Mesenchymal stem cell (in vitro differentiated cells and primary cell): ENCODE data around the gene ZNF276.
"Not testable (repeated sequence)": the region's sequence is repeated elsewhere in the genome, so short reads cannot be mapped to it uniquely, and the experiment has no call there.

Experiments used
- DNase-seq: peaks from one replicate; pipeline ENCODE4 v3.0.0-alpha.2; 2013
- H2AFZ ChIP-seq: one replicate; pipeline ENCODE4 v1.6.1; 2013; ENCODE audit warnings: low read depth, mild to moderate bottlenecking, control low read depth, inconsistent platforms, low read length, moderate library complexity
- H2AK5ac ChIP-seq: 2 replicates; pipeline ENCODE4 v1.6.1; 2013; ENCODE audit warnings: low read length, moderate library complexity, mild to moderate bottlenecking, inconsistent platforms; ENCODE audit not compliant: severe bottlenecking
- H2BK120ac ChIP-seq: one replicate; pipeline ENCODE4 v1.6.1; 2013; ENCODE audit warnings: low read depth, mild to moderate bottlenecking, inconsistent platforms, low read length, moderate library complexity
- H2BK12ac ChIP-seq, 2 experiments: one replicate each; pipeline ENCODE4 v1.6.1; 2013; ENCODE audit warnings: inconsistent platforms in 2 of 2, low read length in 2 of 2, mild to moderate bottlenecking in 2 of 2, moderate library complexity in 2 of 2, control low read depth in 1 of 2
- H2BK15ac ChIP-seq: one replicate; pipeline ENCODE4 v1.6.1; 2013; ENCODE audit warnings: mild to moderate bottlenecking, low read depth, inconsistent platforms; ENCODE audit not compliant: poor library complexity, severe bottlenecking
- H2BK5ac ChIP-seq: 2 replicates; pipeline ENCODE4 v1.6.1; 2013; ENCODE audit warnings: low read depth, mild to moderate bottlenecking, low read length, control low read depth, inconsistent platforms; ENCODE audit not compliant: poor library complexity, severe bottlenecking
- H3K14ac ChIP-seq, 2 experiments: one replicate each; pipeline ENCODE4 v1.6.1; 2013; ENCODE audit warnings: inconsistent platforms in 2 of 2, low read length in 2 of 2, control low read depth in 1 of 2, mild to moderate bottlenecking in 1 of 2, moderate library complexity in 1 of 2
- H3K18ac ChIP-seq, 2 experiments: one replicate each; pipeline ENCODE4 v1.6.1; 2013; ENCODE audit warnings: inconsistent platforms in 2 of 2, low read length in 2 of 2, control low read depth in 1 of 2, low read depth in 1 of 2, mild to moderate bottlenecking in 1 of 2
- H3K23ac ChIP-seq, 2 experiments: one replicate each; pipeline ENCODE4 v1.6.1; 2013; ENCODE audit warnings: inconsistent platforms in 2 of 2, low read length in 2 of 2, mild to moderate bottlenecking in 2 of 2, moderate library complexity in 2 of 2, control low read depth in 1 of 2
- H3K27ac ChIP-seq: 2 replicates; pipeline ENCODE4 v1.5.1; 2013; ENCODE audit warnings: mild to moderate bottlenecking, moderate library complexity, low read length, control low read depth, inconsistent platforms; ENCODE audit not compliant: poor library complexity, severe bottlenecking
- H3K27me3 ChIP-seq, 2 experiments: 2 replicates each; pipeline versions ENCODE4 v1.6.1 to v1.7.0; 2013; ENCODE audit warnings: low read length in 2 of 2, mild to moderate bottlenecking in 2 of 2, moderate library complexity in 2 of 2, control low read depth in 1 of 2, inconsistent platforms in 1 of 2; ENCODE audit not compliant: control insufficient read depth in 1 of 2, insufficient read depth in 1 of 2
- H3K36me3 ChIP-seq, 2 experiments: 2 replicates each; pipeline versions ENCODE4 v1.6.1 to v1.7.0; 2013; ENCODE audit warnings: low read length in 2 of 2, control low read depth in 1 of 2, inconsistent platforms in 1 of 2, low read depth in 1 of 2, mild to moderate bottlenecking in 1 of 2; ENCODE audit not compliant: insufficient read depth in 2 of 2, control insufficient read depth in 1 of 2
- H3K4ac ChIP-seq, 2 experiments: one replicate each; pipeline ENCODE4 v1.6.1; 2013; ENCODE audit warnings: inconsistent platforms in 2 of 2, low read length in 2 of 2, mild to moderate bottlenecking in 2 of 2, moderate library complexity in 2 of 2, control low read depth in 1 of 2, low read depth in 1 of 2
- H3K4me1 ChIP-seq: 2 replicates; pipeline ENCODE4 v1.6.1; 2013; ENCODE audit warnings: low read depth, low read length, control low read depth; ENCODE audit not compliant: control insufficient read depth, insufficient read depth
- H3K4me2 ChIP-seq: 2 replicates; pipeline ENCODE4 v1.6.1; 2013; ENCODE audit warnings: low read length, mild to moderate bottlenecking, inconsistent platforms; ENCODE audit not compliant: poor library complexity, severe bottlenecking
- H3K4me3 ChIP-seq, 2 experiments: 2 replicates each; pipeline versions ENCODE4 v1.5.1 to v1.7.0; 2013; ENCODE audit warnings: low read length in 2 of 2, mild to moderate bottlenecking in 2 of 2, control low read depth in 1 of 2, low read depth in 1 of 2; ENCODE audit not compliant: insufficient read depth in 1 of 2
- H3K79me1 ChIP-seq: replicated peaks from 2 replicates; pipeline ENCODE4 v1.6.1; 2013; ENCODE audit warnings: mild to moderate bottlenecking, control low read depth, low read length, inconsistent platforms; ENCODE audit not compliant: poor library complexity, severe bottlenecking
- H3K9ac ChIP-seq: 2 replicates; pipeline ENCODE4 v1.7.0; 2013; ENCODE audit warnings: mild to moderate bottlenecking, low read length, moderate library complexity
- H3K9me3 ChIP-seq: 2 replicates; pipeline ENCODE4 v1.7.0; 2013; ENCODE audit warnings: mild to moderate bottlenecking, low read length; ENCODE audit not compliant: control insufficient read depth
- H4K8ac ChIP-seq: one replicate; pipeline ENCODE4 v1.6.1; 2013; ENCODE audit warnings: inconsistent platforms, mild to moderate bottlenecking, low read length, moderate library complexity
- H4K91ac ChIP-seq: one replicate; pipeline ENCODE4 v1.6.1; 2013; ENCODE audit warnings: mild to moderate bottlenecking, low read length, inconsistent platforms
- WGBS: methylation state at CpG from one replicate; pipeline ENCODE4 v1.1.7; 2013; ENCODE audit warnings: mixed read lengths; 5-methylcytosine and 5-hydroxymethylcytosine counted together

ZNF276 gene

GRCh38 chr16:89778211-89778610, 56.9 kb downstream of the ZNF276 start:
- H3K4ac ChIP-seq, H3K79me1 ChIP-seq, H3K14ac ChIP-seq, H2AK5ac ChIP-seq, H3K9ac ChIP-seq, H2AFZ ChIP-seq, H3K27ac ChIP-seq, H4K91ac ChIP-seq, H3K4me3 ChIP-seq, H3K9me3 ChIP-seq, H4K8ac ChIP-seq, DNase-seq, H3K23ac ChIP-seq, H3K18ac ChIP-seq, H3K4me1 ChIP-seq, H2BK15ac ChIP-seq, H2BK12ac ChIP-seq, H3K4me2 ChIP-seq, H2BK120ac ChIP-seq, H3K27me3 ChIP-seq, H2BK5ac ChIP-seq: not testable (repeated sequence)
- H3K36me3 ChIP-seq: peaks cover 7 to 28% of the 10 kb centered on the region in 2 experiments
- 100% methylated on average over 4 of the region's 5 CpGs for WGBS

- H3K9ac ChIP-seq: no peak overlapping the region
- H3K4me2 ChIP-seq: no peak overlapping the region
- H3K18ac ChIP-seq: no peak overlapping the region
- no peak overlapping the region for H4K8ac ChIP-seq
- no peak overlapping the region for H2BK12ac ChIP-seq
- H3K36me3 ChIP-seq: peaks cover 3 to 33% of the 10 kb centered on the region in 2 experiments
- H3K4me3 ChIP-seq: peak overlapping the region in 1 of 2 experiments; percentile 22
- H3K79me1 ChIP-seq: peaks cover 3% of the 10 kb centered on the region
- H2BK5ac ChIP-seq: no peak overlapping the region
- H2BK15ac ChIP-seq: no peak overlapping the region
- WGBS: 97% methylated on average over 13 of the region's 13 CpGs
- no peak overlapping the region for H2AK5ac ChIP-seq
- no peaks in the 10 kb centered on the region for H3K27me3 ChIP-seq
- no peak overlapping the region for H2BK120ac ChIP-seq
- H3K14ac ChIP-seq: no peak overlapping the region
- H3K4ac ChIP-seq: no peak overlapping the region
- no peak overlapping the region for H3K23ac ChIP-seq
- no peak overlapping the region for H4K91ac ChIP-seq
- H3K9me3 ChIP-seq: no peaks in the 10 kb centered on the region
- H3K4me1 ChIP-seq: no peaks in the 10 kb centered on the region
- H2AFZ ChIP-seq: peak overlapping the region; percentile 2
- no peak overlapping the region for H3K27ac ChIP-seq
- no peak for DNase-seq
These were observed 58.0 kb downstream of the ZNF276 start for GRCh38 chr16:89779231-89779908.

GRCh38 chr16:89779909-89780305, 58.6 kb downstream of the ZNF276 start:
- Histone ChIP-seq H3K23ac (no peak overlapping the region), H3K36me3 (peaks cover 3 to 38% of the 10 kb centered on the region in 2 experiments), H2BK12ac (no peak overlapping the region), H3K9me3 (no peaks in the 10 kb centered on the region), H3K14ac (no peak overlapping the region), H3K18ac (no peak overlapping the region), H2BK5ac (no peak overlapping the region), H3K9ac (no peak overlapping the region), H3K79me1 (peaks cover 3% of the 10 kb centered on the region), H4K91ac (no peak overlapping the region), H2AFZ (peak overlapping the region; percentile 2), H2BK15ac (no peak overlapping the region), H2BK120ac (no peak overlapping the region), H3K4ac (no peak overlapping the region), H3K27me3 (no peaks in the 10 kb centered on the region), H3K4me2 (no peak overlapping the region), H3K4me3 (peak overlapping the region in 1 of 2 experiments; percentile 22), H4K8ac (no peak overlapping the region), H3K27ac (no peak overlapping the region), H2AK5ac (no peak overlapping the region), H3K4me1 (no peaks in the 10 kb centered on the region)
- no peak for DNase-seq
- WGBS: 89% methylated on average over 5 of the region's 6 CpGs

GRCh38 chr16:89782489-89782888, 61.2 kb downstream of the ZNF276 start:
- no peak overlapping the region for H2AFZ ChIP-seq
- H2BK12ac ChIP-seq: no peak overlapping the region
- no peaks in the 10 kb centered on the region for H3K27me3 ChIP-seq
- H3K79me1 ChIP-seq: peaks cover 3% of the 10 kb centered on the region
- 97% methylated on average over 5 of the region's 6 CpGs for WGBS
- no peak overlapping the region for H4K91ac ChIP-seq
- no peak overlapping the region for H3K23ac ChIP-seq
- no peak overlapping the region for H2BK120ac ChIP-seq
- no peak for DNase-seq
- no peak overlapping the region for H4K8ac ChIP-seq
- no peak overlapping the region for H3K4ac ChIP-seq
- H3K4me3 ChIP-seq: no peak overlapping the region
- H3K14ac ChIP-seq: no peak overlapping the region
- no peak overlapping the region for H2BK5ac ChIP-seq
- H3K4me1 ChIP-seq: no peaks in the 10 kb centered on the region
- no peak overlapping the region for H3K18ac ChIP-seq
- H2AK5ac ChIP-seq: no peak overlapping the region
- no peak overlapping the region for H3K27ac ChIP-seq
- no peak overlapping the region for H3K4me2 ChIP-seq
- peaks cover 3 to 32% of the 10 kb centered on the region in 2 experiments for H3K36me3 ChIP-seq
- H3K9me3 ChIP-seq: no peaks in the 10 kb centered on the region
- H2BK15ac ChIP-seq: no peak overlapping the region
- no peak overlapping the region for H3K9ac ChIP-seq
